ENCODE results near the gene FSCN2.

The FSCN2 gene

DNA sequence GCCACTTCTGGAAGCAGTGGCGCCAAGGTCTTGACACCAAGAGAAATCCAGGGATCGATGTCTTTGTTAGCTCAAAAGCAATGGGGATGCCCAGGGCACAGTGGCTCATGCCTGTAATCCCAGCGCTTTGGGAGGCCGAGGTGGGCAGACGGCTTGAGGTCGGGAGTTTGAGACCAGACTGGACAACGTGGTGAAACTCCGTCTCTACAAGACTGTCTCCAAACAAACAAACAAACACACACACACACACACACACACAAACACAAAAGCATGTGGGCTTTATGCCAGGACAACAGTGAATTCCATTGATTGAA lies 46.4 kb downstream of the FSCN2 start:
- TF ChIP-seq, protein P1, sequence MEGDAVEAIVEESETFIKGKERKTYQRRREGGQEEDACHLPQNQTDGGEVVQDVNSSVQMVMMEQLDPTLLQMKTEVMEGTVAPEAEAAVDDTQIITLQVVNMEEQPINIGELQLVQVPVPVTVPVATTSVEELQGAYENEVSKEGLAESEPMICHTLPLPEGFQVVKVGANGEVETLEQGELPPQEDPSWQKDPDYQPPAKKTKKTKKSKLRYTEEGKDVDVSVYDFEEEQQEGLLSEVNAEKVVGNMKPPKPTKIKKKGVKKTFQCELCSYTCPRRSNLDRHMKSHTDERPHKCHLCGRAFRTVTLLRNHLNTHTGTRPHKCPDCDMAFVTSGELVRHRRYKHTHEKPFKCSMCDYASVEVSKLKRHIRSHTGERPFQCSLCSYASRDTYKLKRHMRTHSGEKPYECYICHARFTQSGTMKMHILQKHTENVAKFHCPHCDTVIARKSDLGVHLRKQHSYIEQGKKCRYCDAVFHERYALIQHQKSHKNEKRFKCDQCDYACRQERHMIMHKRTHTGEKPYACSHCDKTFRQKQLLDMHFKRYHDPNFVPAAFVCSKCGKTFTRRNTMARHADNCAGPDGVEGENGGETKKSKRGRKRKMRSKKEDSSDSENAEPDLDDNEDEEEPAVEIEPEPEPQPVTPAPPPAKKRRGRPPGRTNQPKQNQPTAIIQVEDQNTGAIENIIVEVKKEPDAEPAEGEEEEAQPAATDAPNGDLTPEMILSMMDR (IDR thresholded peaks at IDR 0.05; ENCODE audit: control insufficient read depth, insufficient read depth, low read depth, low read length, missing control alignments), result no peak
- H3K4me3 ChIP-seq (ENCODE audit: control insufficient read depth, low read depth, low read length), result no peak overlapping the region
- no peak for DNase-seq (ENCODE audit: low read depth)

DNA sequence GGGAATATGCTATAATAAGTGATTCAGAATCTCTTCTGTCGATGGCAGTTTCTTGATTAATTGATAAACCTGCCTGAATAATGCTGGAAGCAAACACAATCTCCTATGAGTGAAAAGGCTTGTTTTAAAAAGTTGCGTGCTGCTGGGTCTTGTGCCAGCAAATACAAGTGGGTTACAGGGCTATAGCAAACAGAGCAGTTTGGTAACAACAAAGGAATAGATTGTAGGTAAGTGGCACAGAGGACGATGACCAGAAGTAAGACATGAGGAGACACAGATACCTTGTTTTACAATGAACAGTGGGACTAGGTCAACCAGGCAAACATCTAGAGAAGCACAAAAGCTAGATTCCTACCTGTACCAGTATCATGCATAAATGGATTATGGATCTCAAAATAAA lies 47.7 kb downstream of the FSCN2 start:
- no peak overlapping the region for H3K4me3 ChIP-seq (ENCODE audit: control insufficient read depth, low read depth, low read length)
- DNase-seq (ENCODE audit: low read depth), result no peak
- TF ChIP-seq, protein P1 (IDR thresholded peaks at IDR 0.05; ENCODE audit: control insufficient read depth, insufficient read depth, low read depth, low read length, missing control alignments), result no peak

DNA sequence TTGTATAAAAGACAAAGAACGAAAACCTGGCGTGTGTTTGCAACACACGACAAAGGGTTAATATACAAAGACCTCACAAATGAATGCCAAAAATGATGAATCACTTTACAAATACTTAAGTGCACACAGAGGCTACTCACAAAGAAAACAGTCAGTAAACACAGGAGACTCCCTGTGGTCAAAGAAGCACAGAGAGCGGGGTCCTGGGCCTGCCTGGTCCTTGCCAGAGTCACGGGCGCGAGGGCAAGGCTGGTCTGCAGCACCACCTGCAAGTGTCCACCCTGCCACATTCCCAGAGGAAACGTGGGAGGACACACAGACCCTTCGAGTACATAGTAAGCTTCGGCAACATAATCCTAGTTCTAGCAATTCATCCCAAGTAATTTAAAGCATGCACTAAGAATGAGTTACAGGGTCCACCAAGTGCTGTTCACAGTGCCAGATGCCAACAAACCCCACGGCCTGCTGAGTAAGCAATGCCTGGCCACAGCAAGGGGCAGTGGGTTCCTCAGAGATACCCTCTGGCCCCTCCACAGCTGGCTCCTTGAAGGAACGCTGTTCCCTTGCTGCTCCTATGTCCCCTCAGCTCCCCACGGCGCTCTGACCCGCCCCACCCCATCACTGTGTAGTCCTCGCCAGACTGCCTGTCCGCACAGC lies 48.6 kb downstream of the FSCN2 start:
- TF ChIP-seq, protein P1 (IDR thresholded peaks at IDR 0.05; ENCODE audit: control insufficient read depth, insufficient read depth, low read depth, low read length, missing control alignments), result no peak
- DNase-seq (ENCODE audit: low read depth), result no peak
- H3K4me3 ChIP-seq (ENCODE audit: control insufficient read depth, low read depth, low read length), result no peak overlapping the region

DNA sequence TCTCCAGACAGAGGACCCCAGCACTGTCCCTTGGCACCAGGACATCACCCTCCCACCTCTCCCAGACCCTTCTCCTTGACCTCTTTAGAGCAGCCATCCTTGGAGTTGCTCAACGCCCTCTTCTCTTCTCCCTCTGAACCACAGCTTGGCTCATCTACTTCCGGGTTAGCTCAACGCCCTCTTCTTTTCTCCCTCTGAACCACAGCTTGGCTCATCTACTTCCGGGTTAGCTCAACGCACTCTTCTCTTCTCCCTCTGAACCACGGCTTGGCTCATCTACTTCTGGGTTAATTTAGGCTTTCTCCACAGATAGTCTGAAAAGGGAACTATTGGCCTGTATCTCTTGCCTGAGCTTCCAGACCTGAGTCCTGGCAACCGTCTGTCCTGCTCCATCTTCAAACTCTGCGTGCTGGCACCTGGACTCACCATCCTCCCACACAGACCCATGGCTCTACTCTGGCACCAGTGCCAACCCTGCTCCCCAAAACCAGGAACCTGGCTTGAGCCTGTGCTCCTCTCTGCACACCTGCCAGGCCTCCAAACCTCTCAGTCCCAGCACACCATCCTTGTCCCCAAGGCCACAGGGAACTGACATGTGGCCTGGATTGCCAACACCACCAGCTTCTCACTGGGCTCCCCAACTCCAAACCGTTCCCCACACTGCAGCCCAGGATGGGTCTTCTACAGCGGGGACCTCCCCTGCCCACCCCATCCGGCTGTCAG lies 49.3 kb downstream of the FSCN2 start:
- no peak overlapping the region for H3K4me3 ChIP-seq (ENCODE audit: control insufficient read depth, low read depth, low read length)
- TF ChIP-seq, protein P1 (IDR thresholded peaks at IDR 0.05; ENCODE audit: control insufficient read depth, insufficient read depth, low read depth, low read length, missing control alignments), result no peak
- no peak for DNase-seq (ENCODE audit: low read depth)

DNA sequence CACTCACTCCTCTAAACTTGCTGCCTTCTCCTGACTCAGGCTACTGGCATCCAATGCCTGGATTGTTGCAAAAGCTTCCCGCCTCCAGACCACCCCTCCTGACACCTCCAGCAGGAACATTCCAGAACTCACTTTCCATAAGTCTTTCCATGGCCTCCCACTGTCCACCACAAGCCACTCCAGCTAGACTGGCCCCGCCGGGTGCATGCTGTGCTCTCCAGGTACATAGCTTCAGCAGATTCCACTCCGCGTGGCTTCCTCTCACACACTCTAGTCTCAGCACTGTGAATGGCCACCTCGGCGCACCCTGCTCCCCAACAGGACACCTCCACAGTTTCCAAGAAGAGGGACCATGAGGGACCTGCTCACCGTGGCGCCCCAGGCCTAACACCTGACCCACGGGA lies 49.9 kb downstream of the FSCN2 start:
- no peak for DNase-seq (ENCODE audit: low read depth)
- TF ChIP-seq, protein P1 (IDR thresholded peaks at IDR 0.05; ENCODE audit: control insufficient read depth, insufficient read depth, low read depth, low read length, missing control alignments), result no peak
- no peak overlapping the region for H3K4me3 ChIP-seq (ENCODE audit: control insufficient read depth, low read depth, low read length)

DNA sequence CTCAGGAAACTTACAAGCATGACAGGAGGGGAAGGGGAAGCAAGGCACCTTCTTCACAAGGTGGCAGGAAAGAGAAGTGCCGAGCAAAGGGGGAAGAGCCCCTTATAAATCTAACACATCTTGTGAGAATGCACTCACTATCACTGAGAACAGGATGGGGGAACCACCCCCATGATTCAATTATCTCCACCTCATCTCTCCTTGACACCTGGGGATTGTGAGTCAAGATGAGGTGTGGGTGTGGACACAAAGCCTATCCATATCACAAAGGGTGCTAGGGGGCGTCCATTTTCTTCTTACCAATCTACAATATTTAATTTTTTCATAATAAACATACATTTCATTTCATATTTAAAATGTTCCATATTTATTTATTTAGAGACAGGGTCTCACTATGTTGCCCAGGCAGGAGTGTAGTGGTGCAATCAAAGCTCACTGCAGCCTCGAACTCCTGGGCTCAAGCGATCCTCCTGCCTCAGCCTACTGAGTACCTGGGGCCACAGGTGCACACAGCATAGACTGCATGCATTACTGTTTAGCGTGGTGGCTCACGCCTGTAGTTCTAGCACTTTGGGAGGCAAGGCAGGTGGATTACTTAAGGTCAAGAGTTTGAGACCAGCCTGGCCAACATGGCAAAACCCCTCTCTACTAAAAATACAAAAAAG lies 50.5 kb downstream of the FSCN2 start:
- TF ChIP-seq, protein P1 (IDR thresholded peaks at IDR 0.05; ENCODE audit: control insufficient read depth, insufficient read depth, low read depth, low read length, missing control alignments), result no peak
- no peak for DNase-seq (ENCODE audit: low read depth)
- H3K4me3 ChIP-seq (ENCODE audit: control insufficient read depth, low read depth, low read length), result no peak overlapping the region

All from AG09309 (cell line).